Left ventricle myocardium inferior (tissue), 1 donor: Measurements from ENCODE around the gene PODN. TPM values are rescaled to one million over a fixed set of nuclear protein-coding genes. Genes with fewer than 3 reads are reported as not detected.

ENCODE experiments used
- DNase-seq: peaks from one replicate; pipeline ENCODE4 v3.0.0-alpha.2; 2020
- H3K27ac ChIP-seq: fragments of 200-600 bp; replicated peaks from 2 replicates; pipeline ENCODE4 v1.8.0; 2021
- H3K27me3 ChIP-seq: fragments of 200-600 bp; 2 replicates; pipeline ENCODE4 v1.8.0; 2021; ENCODE audit warnings: low read depth
- H3K36me3 ChIP-seq: fragments of 200-600 bp; 2 replicates; pipeline ENCODE4 v1.8.0; 2021
- H3K4me1 ChIP-seq: fragments of 200-600 bp; 2 replicates; pipeline ENCODE4 v1.8.0; 2021
- H3K4me3 ChIP-seq: fragments of 200-600 bp; 2 replicates; pipeline ENCODE4 v1.8.0; 2021; ENCODE audit warnings: mild to moderate bottlenecking, moderate library complexity
- H3K9me3 ChIP-seq: fragments of 200-600 bp; replicated peaks from 2 replicates; pipeline ENCODE4 v1.8.0; 2021
- intact Hi-C: fragments of 100-400 bp; cut with micrococcal nuclease; formaldehyde crosslinking; loops from one replicate; pipeline ENCODE4 v1.11.0; 2022
- total RNA-seq: library from RNA; stranded (reverse); fragmentation: NEBNext Ultra II Directional; extraction: Animal tissue kit (Norgen Biotek cat#: 25700); gene quantifications from one replicate; pipeline ENCODE4 v1.2.1, GENCODE V29; 2021
- TF ChIP-seq, protein P1 (sequence below): fragments of 200-600 bp; IDR thresholded peaks from 2 replicates; pipeline ENCODE4 v1.8.0; 2021; ENCODE audit warnings: antibody characterized with exemption, mild to moderate bottlenecking, borderline replicate concordance
- donor health status: DM: no; HTN: yes; CAD: no; lungs with severe emphysema.

PODN gene
- total RNA-seq, 1 donor from 2014 or later = 22.9 TPM

- H3K27ac ChIP-seq = no peak overlapping the region
- no peaks in the 10 kb centered on the region for H3K27me3 ChIP-seq
- no peak overlapping the region for H3K4me3 ChIP-seq
- H3K4me1 ChIP-seq = peaks cover 36% of the 10 kb centered on the region
- TF ChIP-seq, protein P1, sequence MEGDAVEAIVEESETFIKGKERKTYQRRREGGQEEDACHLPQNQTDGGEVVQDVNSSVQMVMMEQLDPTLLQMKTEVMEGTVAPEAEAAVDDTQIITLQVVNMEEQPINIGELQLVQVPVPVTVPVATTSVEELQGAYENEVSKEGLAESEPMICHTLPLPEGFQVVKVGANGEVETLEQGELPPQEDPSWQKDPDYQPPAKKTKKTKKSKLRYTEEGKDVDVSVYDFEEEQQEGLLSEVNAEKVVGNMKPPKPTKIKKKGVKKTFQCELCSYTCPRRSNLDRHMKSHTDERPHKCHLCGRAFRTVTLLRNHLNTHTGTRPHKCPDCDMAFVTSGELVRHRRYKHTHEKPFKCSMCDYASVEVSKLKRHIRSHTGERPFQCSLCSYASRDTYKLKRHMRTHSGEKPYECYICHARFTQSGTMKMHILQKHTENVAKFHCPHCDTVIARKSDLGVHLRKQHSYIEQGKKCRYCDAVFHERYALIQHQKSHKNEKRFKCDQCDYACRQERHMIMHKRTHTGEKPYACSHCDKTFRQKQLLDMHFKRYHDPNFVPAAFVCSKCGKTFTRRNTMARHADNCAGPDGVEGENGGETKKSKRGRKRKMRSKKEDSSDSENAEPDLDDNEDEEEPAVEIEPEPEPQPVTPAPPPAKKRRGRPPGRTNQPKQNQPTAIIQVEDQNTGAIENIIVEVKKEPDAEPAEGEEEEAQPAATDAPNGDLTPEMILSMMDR = no peak
- no peaks in the 10 kb centered on the region for H3K9me3 ChIP-seq
- no peak for DNase-seq
- intact Hi-C loops = no loop called here
- no peaks in the 10 kb centered on the region for H3K36me3 ChIP-seq
Observed at GRCh38 chr1:53088616-53089300, 26.7 kb downstream of the PODN start.

DNA sequence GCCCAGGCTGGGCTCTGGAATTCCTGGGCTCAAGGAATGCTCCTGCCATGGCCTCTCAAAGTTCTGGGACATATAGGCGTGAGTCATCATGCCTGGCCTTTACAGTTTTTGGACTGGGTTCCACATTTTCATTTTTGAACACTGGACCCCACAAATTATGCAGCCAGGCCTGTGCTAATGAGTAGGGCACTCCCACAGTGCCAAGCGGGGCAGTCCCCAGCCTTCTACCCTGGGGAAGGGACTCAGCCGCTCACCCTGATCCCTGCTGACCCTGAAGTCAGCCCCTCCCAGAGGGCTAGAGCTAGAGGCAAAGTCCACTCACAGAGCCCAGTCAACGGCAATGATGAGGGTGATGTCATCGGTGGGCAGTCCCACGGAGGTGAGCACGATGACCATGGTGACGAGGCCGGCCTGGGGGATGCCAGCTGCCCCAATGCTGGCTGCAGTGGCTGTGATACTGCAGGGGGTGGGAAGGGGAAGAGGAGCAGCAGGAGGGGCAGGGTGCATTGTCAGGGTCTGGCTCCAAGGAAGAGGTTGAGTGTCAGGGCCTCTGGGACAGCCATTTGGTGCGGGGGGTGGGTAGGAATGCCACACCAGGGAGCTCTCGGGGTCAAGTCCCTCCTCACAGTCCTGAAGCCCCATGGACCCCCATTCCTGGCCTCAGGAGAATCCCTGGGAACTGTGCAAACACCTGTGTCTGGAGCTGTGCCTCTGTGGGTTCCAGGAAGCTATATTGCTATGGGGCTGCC is 27.6 kb downstream of the PODN start:
- no peaks in the 10 kb centered on the region for H3K36me3 ChIP-seq
- H3K9me3 ChIP-seq = no peaks in the 10 kb centered on the region
- no peak overlapping the region for H3K4me3 ChIP-seq
- intact Hi-C loops = no loop called here
- TF ChIP-seq, protein P1 = no peak
- H3K27ac ChIP-seq = no peak overlapping the region
- H3K27me3 ChIP-seq = no peaks in the 10 kb centered on the region
- peaks cover 36% of the 10 kb centered on the region for H3K4me1 ChIP-seq
- DNase-seq = no peak

- Histone ChIP-seq H3K9me3 (no peaks in the 10 kb centered on the region), H3K27ac (peak overlapping the region; percentile 36), H3K4me3 (no peak overlapping the region), H3K4me1 (peaks cover 36% of the 10 kb centered on the region), H3K36me3 (no peaks in the 10 kb centered on the region), H3K27me3 (no peaks in the 10 kb centered on the region)
- DNase-seq = peak; percentile 53
- TF ChIP-seq, protein P1 = no peak
- intact Hi-C loops = no loop called here
Observed at GRCh38 chr1:53090227-53091147, 28.5 kb downstream of the PODN start.

DNA sequence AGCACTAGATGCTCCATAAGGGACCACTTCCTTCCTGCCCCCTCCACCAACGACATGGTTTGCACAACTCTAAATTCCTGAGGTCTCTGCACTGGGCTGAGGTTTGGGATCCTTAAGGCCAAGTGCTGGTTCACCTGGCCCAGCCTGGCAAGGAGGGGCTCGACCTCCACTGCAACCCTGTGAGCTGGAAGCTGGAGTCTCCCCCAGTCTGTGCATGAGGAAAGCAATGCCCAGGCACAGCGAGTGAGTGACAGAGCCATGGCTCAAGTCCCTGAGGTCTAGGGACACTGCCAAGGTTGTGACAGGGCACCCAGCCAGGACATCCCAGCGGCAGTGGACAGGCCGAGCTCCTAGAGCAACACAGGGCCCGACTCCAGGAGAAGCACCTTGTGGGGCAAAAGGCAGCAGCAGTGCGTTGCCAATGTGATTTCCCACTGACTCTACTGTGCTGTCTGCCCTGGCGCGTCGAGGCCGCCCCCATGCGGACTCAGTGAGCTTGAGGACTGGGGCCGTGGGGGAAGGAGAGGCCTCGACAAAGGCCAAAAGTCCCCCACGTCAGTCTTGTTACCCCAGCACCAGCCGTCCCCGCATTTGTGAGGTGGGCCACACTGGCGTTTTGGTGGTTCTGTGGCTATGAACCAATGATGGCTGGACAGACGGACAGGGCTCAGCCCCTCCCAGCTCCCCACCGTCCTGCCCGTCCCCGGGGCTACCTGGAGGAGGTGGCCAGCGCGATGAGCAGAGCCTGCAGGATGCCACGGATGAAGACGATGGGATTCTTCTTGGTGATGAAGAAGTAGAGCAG is 30.0 kb downstream of the PODN start:
- TF ChIP-seq, protein P1 = peak; percentile 30
- Histone ChIP-seq H3K27ac (peak overlapping the region; percentile 44), H3K36me3 (no peaks in the 10 kb centered on the region), H3K4me1 (peaks cover 24% of the 10 kb centered on the region), H3K9me3 (no peaks in the 10 kb centered on the region), H3K27me3 (no peaks in the 10 kb centered on the region), H3K4me3 (no peak overlapping the region)
- DNase-seq = peak; percentile 80
- intact Hi-C loops = no loop called here
